H1 (cell line): ENCODE data around the gene TP53I13. TPM values are rescaled to one million over a fixed set of nuclear protein-coding genes. Genes with fewer than 3 reads are reported as not detected.

Experiments used
- CTCF ChIA-PET: fragments of 300-600 bp; sonication (Branson Sonifier 250); formaldehyde crosslinking; loops from one replicate; lab custom pipeline; 2021; ENCODE audit not compliant: partially characterized antibody; lab: Charles Lee
- POLR2A ChIA-PET: fragments of 300-600 bp; sonication (Branson Sonifier 250); formaldehyde crosslinking; loops from one replicate; lab custom pipeline; 2021; ENCODE audit warnings: inconsistent platforms; ENCODE audit not compliant: partially characterized antibody; lab: Charles Lee
- DNase-seq, 2 experiments: peaks; one replicate each; pipeline versions ENCODE4 v3.0.0 to v3.0.0-alpha.2; 2010 to 2022; ENCODE audit warnings: low spot score in 2 of 2, low read depth in 1 of 2, mixed read lengths in 1 of 2
- FAIRE-seq: peaks from 2 replicates; lab custom pipeline; 2011; peaks lifted over from hg19 to GRCh38; lab: Jason Lieb, UNC
- H2AFZ ChIP-seq: 2 replicates; pipeline ENCODE4 v1.8.1; 2012; ENCODE audit warnings: low read length, inconsistent platforms
- H2AK5ac ChIP-seq: 2 replicates; pipeline ENCODE4 v1.6.1; 2013; ENCODE audit warnings: low read depth, low read length
- H2BK120ac ChIP-seq: replicated peaks from 2 replicates; pipeline ENCODE3; 2013; ENCODE audit warnings: low read depth, low read length, inconsistent platforms
- H2BK12ac ChIP-seq: 2 replicates; pipeline ENCODE4 v1.6.1; 2013; ENCODE audit warnings: low read depth, low read length
- H2BK15ac ChIP-seq: 2 replicates; pipeline ENCODE4 v1.6.1; 2013; ENCODE audit warnings: low read length
- H2BK20ac ChIP-seq: 2 replicates; pipeline ENCODE4 v1.6.1; 2013; ENCODE audit warnings: low read length
- H2BK5ac ChIP-seq: 2 replicates; pipeline ENCODE4 v1.6.1; 2013; ENCODE audit warnings: low read depth, low read length
- H3K14ac ChIP-seq: 2 replicates; pipeline ENCODE4 v1.6.1; 2013; ENCODE audit warnings: inconsistent platforms; ENCODE audit not compliant: insufficient read length
- H3K18ac ChIP-seq: 2 replicates; pipeline ENCODE4 v1.6.1; 2013; ENCODE audit warnings: low read length; ENCODE audit errors: extremely low read depth
- H3K23ac ChIP-seq: 2 replicates; pipeline ENCODE4 v1.6.1; 2013; ENCODE audit warnings: inconsistent platforms; ENCODE audit not compliant: insufficient read length
- H3K23me2 ChIP-seq: 2 replicates; pipeline ENCODE4 v1.6.1; 2013; ENCODE audit warnings: low read depth, low read length
- H3K27ac ChIP-seq: 2 replicates; pipeline ENCODE4 v1.6.1; 2011; ENCODE audit warnings: low read depth, low read length, inconsistent platforms
- H3K27me3 ChIP-seq, 4 experiments: replicated peaks in 1 of 4; 1 replicate in 1 of 4; 2 replicates in 3 of 4; pipeline versions ENCODE4 v1.6.1 to v1.8.1; 2011 to 2013; ENCODE audit warnings: low read length in 3 of 4, mild to moderate bottlenecking in 3 of 4, inconsistent platforms in 2 of 4, mixed read lengths in 2 of 4, moderate library complexity in 1 of 4; ENCODE audit not compliant: control insufficient read depth in 3 of 4, insufficient read depth in 3 of 4; ENCODE audit errors: extremely low read depth in 1 of 4
- H3K36me3 ChIP-seq, 4 experiments: 2 replicates each; pipeline versions ENCODE4 v1.6.1 to v1.8.1; 2011 to 2013; ENCODE audit warnings: mild to moderate bottlenecking in 4 of 4, low read length in 3 of 4, moderate library complexity in 2 of 4, control low read depth in 1 of 4, inconsistent platforms in 1 of 4; ENCODE audit not compliant: insufficient read depth in 4 of 4, control insufficient read depth in 2 of 4
- H3K4ac ChIP-seq: replicated peaks from 2 replicates; pipeline ENCODE3; 2013; ENCODE audit warnings: low read length, low read depth, mixed read lengths, inconsistent platforms; ENCODE audit not compliant: insufficient read length
- H3K4me1 ChIP-seq, 4 experiments: replicated peaks in 1 of 4; 1 replicate in 1 of 4; 2 replicates in 3 of 4; pipeline versions ENCODE4 v1.6.1 to v1.8.1; 2011 to 2013; ENCODE audit warnings: low read length in 3 of 4, inconsistent platforms in 2 of 4, mixed read lengths in 1 of 4; ENCODE audit not compliant: insufficient read depth in 4 of 4, control insufficient read depth in 3 of 4
- H3K4me2 ChIP-seq, 2 experiments: 2 replicates each; pipeline versions ENCODE4 v1.6.1 to v1.8.1; 2011 to 2013; ENCODE audit warnings: low read depth in 2 of 2, low read length in 2 of 2, control low read depth in 1 of 2, inconsistent platforms in 1 of 2, mild to moderate bottlenecking in 1 of 2; ENCODE audit not compliant: insufficient read depth in 1 of 2
- H3K4me3 ChIP-seq, 4 experiments: fragments of 200-600, 300-600 bp in 1 of 4; sonication (generic), shearing (Covaris generic), sonication (Bioruptor Twin) in 1 of 4; 2 replicates each; pipeline versions ENCODE4 v1.5.1 to v1.8.1; 2011 to 2016; ENCODE audit warnings: low read length in 4 of 4, low read depth in 3 of 4, control low read depth in 2 of 4, inconsistent platforms in 2 of 4, mild to moderate bottlenecking in 2 of 4, mixed read lengths in 1 of 4, moderate library complexity in 1 of 4; ENCODE audit not compliant: insufficient read depth in 2 of 4; ENCODE audit errors: extremely low read depth in 1 of 4
- H3K56ac ChIP-seq: replicated peaks from 2 replicates; pipeline ENCODE3; 2013; ENCODE audit warnings: low read depth, mild to moderate bottlenecking, mixed read lengths, low read length, inconsistent platforms; ENCODE audit not compliant: insufficient read length
- H3K79me1 ChIP-seq: 2 replicates; pipeline ENCODE4 v1.6.1; 2013; ENCODE audit warnings: low read depth, low read length, control low read depth
- H3K79me2 ChIP-seq, 2 experiments: 2 replicates each; pipeline versions ENCODE4 v1.6.1 to v1.8.1; 2012 to 2013; ENCODE audit warnings: low read length in 2 of 2, mild to moderate bottlenecking in 2 of 2, inconsistent platforms in 1 of 2; ENCODE audit not compliant: insufficient read depth in 2 of 2, control insufficient read depth in 1 of 2
- H3K9ac ChIP-seq, 4 experiments: replicated peaks in 1 of 4; 1 replicate in 1 of 4; 2 replicates in 3 of 4; pipeline versions ENCODE4 v1.6.1 to v1.8.1; 2011 to 2013; ENCODE audit warnings: low read depth in 3 of 4, low read length in 3 of 4, control low read depth in 2 of 4, mild to moderate bottlenecking in 2 of 4, moderate library complexity in 2 of 4, inconsistent platforms in 1 of 4; ENCODE audit errors: extremely low read depth in 1 of 4
- H3K9me3 ChIP-seq, 2 experiments: 2 replicates each; pipeline versions ENCODE4 v1.6.1 to v1.8.1; 2012 to 2013; ENCODE audit warnings: mild to moderate bottlenecking in 2 of 2, moderate library complexity in 2 of 2, control low read depth in 1 of 2, inconsistent platforms in 1 of 2, low read depth in 1 of 2, low read length in 1 of 2, mixed read lengths in 1 of 2; ENCODE audit not compliant: insufficient read depth in 2 of 2
- H4K20me1 ChIP-seq, 2 experiments: replicated peaks in 1 of 2; 2 replicates each; pipeline versions ENCODE3 to v1.8.1; 2011 to 2013; ENCODE audit warnings: inconsistent platforms in 2 of 2, low read length in 2 of 2, mild to moderate bottlenecking in 1 of 2; ENCODE audit not compliant: insufficient read depth in 2 of 2, control insufficient read depth in 1 of 2
- H4K5ac ChIP-seq: 2 replicates; pipeline ENCODE4 v1.6.1; 2013; ENCODE audit warnings: low read length, low read depth, mixed read lengths, inconsistent platforms; ENCODE audit not compliant: insufficient read length
- H4K8ac ChIP-seq: 2 replicates; pipeline ENCODE4 v1.8.0; 2013; ENCODE audit warnings: mild to moderate bottlenecking, moderate library complexity, low read length, inconsistent platforms; ENCODE audit not compliant: insufficient read depth; ENCODE audit errors: extremely low read depth
- H4K91ac ChIP-seq: replicated peaks from 2 replicates; pipeline ENCODE3; 2013; ENCODE audit warnings: low read length, mixed read lengths, inconsistent platforms; ENCODE audit not compliant: insufficient read length
- CEBPB ChIP-seq: IDR thresholded peaks from 2 replicates; pipeline ENCODE4 v1.6.1; 2012; ENCODE audit warnings: low read depth, low read length
- CTBP2 ChIP-seq: IDR thresholded peaks from 2 replicates; pipeline ENCODE4 v1.7.0; 2011; ENCODE audit warnings: borderline replicate concordance, mild to moderate bottlenecking, moderate library complexity, mixed read lengths, low read length; ENCODE audit not compliant: insufficient read depth, insufficient read length
- GTF2F1 ChIP-seq: IDR thresholded peaks from 2 replicates; pipeline ENCODE4 v1.6.1; 2012; ENCODE audit warnings: low read depth, low read length, improper control_type of control experiment, borderline replicate concordance
- JUN ChIP-seq: IDR thresholded peaks from 2 replicates; pipeline ENCODE4 v1.6.1; 2011; ENCODE audit warnings: low read depth, mild to moderate bottlenecking, improper control_type of control experiment, low read length
- KDM4A ChIP-seq: IDR thresholded peaks from one replicate; pipeline ENCODE4 v1.7.1; 2012; ENCODE audit warnings: low read depth, mild to moderate bottlenecking, moderate library complexity, low read length, inconsistent platforms; ENCODE audit not compliant: severe bottlenecking
- POLR2AphosphoS5 ChIP-seq: IDR thresholded peaks from 2 replicates; pipeline ENCODE4 v1.6.1; 2011; ENCODE audit warnings: low read depth, low read length
- WGBS, 2 experiments: shearing (Covaris generic) in 1 of 2; methylation state at CpG; one replicate each; pipeline versions ENCODE4 v1.1.6 to v1.1.7; 2013 to 2015; ENCODE audit warnings: low lambda C conversion rate in 2 of 2, mixed read lengths in 2 of 2, inconsistent platforms in 1 of 2, low coverage in 1 of 2, missing lambda C conversion rate in 1 of 2; ENCODE audit not compliant: insufficient replicate concordance in 2 of 2, insufficient coverage in 1 of 2, insufficient read length in 1 of 2; ENCODE audit errors: extremely low coverage in 1 of 2, missing lambda C conversion rate in 1 of 2; 5-methylcytosine and 5-hydroxymethylcytosine counted together
- polyA plus RNA-seq, 7 experiments: library from polyadenylated mRNA; depleted of rRNA in 3 of 7; stranded (reverse) in 5 of 7; unstranded in 2 of 7; fragments of >200 nt in 5 of 7; fragments of 200-250 nt in 2 of 7; gene quantifications; 1 replicate in 5 of 7; 2 replicates in 1 of 7; 4 replicates in 1 of 7; pipeline versions ENCODE4 v1.2.1 to v1.2.3, GENCODE V29; 2011 to 2013; ENCODE audit warnings: missing spikeins in 2 of 7, mixed read lengths in 2 of 7
- total RNA-seq: library from RNA; stranded (reverse); fragmentation: NEBNext Ultra II Directional; extraction: Animal tissue kit (Norgen Biotek cat#: 25700); gene quantifications from 2 replicates; pipeline ENCODE4 v1.2.1, GENCODE V29; 2021

TP53I13 gene
- total and polyA plus RNA-seq, 2 of the 8 experiments (the other 6 are each of a cell fraction or from before 2014, with no cell fraction given): 22.4 to 35.7 TPM

- Histone ChIP-seq H4K91ac (peak overlapping the region; percentile 30), H2BK5ac (no peak overlapping the region; the same call in 1 of the 2 replicates), H4K8ac (peak overlapping the region; percentile 87; the same call in 1 of the 2 replicates), H3K79me1 (no peaks in the 10 kb centered on the region), H2BK15ac (peak overlapping the region; percentile 61; the same call in 1 of the 2 replicates), H3K9me3 (no peaks in the 10 kb centered on the region), H3K4me2 (peak overlapping the region; percentile 90 to 96), H3K14ac (no peak overlapping the region), H3K79me2 (no peaks in the 10 kb centered on the region), H3K23me2 (peaks cover 24% of the 10 kb centered on the region), H3K27me3 (peaks cover 22 to 79% (median 60%) of the 10 kb centered on the region in 4 experiments), H3K4ac (no peak overlapping the region), H3K23ac (no peak overlapping the region), H3K4me1 (peaks cover 17 to 53% (median 42%) of the 10 kb centered on the region in 4 experiments), H2AFZ (no peak overlapping the region), H2BK12ac (peak overlapping the region; percentile 60; the same call in 1 of the 2 replicates), H4K20me1 (peaks cover 5 to 6% of the 10 kb centered on the region in 2 experiments), H2BK120ac (no peak overlapping the region), H3K9ac (no peak overlapping the region), H3K27ac (no peak overlapping the region), H3K18ac (peak overlapping the region; percentile 71), H2AK5ac (peak overlapping the region; percentile 26; the same call in 1 of the 2 replicates), H3K36me3 (no peaks in the 10 kb centered on the region), H3K4me3 (peak overlapping the region in 3 of 4 experiments; percentile 12 to 60 (median 29); a peak in 6 of 8 replicates), H4K5ac (no peak overlapping the region), H2BK20ac (no peak overlapping the region), H3K56ac (no peak overlapping the region)
- WGBS, 2 experiments: 43% methylated on average over 21 of the region's 22 CpGs; no CpG with 5 or more reads in 1 of the 2 experiments
- FAIRE-seq: no peak
- TF ChIP-seq POLR2AphosphoS5 (no peak), CEBPB (no peak), JUN (no peak), KDM4A (peak; percentile 66), GTF2F1 (no peak), CTBP2 (no peak)
- DNase-seq: no peak
- ChIA-PET POLR2A (interaction anchor here (1.0 to 4.3 kb wide), 4 partner anchors 10 to 466 kb away, joined by 4 to 30 read pairs (median 6); partner anchors contain the start of gene ANKRD13B), CTCF (interaction anchor here (0.6 to 13.1 kb wide), 36 partner anchors 8 to 477 kb away, joined by 3 to 193 read pairs (median 4); partner anchors contain the start of genes ABHD15, ANKRD13B and TP53I13)
Observed at GRCh38 chr17:29618272-29619065, 50.0 kb downstream of the TP53I13 start.
